Keratinocyte (primary cell): ENCODE measurements around the gene CCT2.

ENCODE experiments used
- EZH2 ChIP-seq: IDR thresholded peaks from one replicate; pipeline ENCODE4 v1.6.1; 2012; ENCODE audit warnings: inconsistent platforms, mild to moderate bottlenecking, low read length, moderate library complexity
- TF ChIP-seq, protein P1 (sequence below), 3 experiments: IDR thresholded peaks in 1 of 3; conservative IDR thresholded peaks in 1 of 3; optimal IDR thresholded peaks in 1 of 3; 2 replicates in 2 of 3; 3 replicates in 1 of 3; pipeline versions ENCODE3 to v1.5.1; 2011; ENCODE audit warnings: low read length in 3 of 3, mild to moderate bottlenecking in 3 of 3, moderate library complexity in 2 of 3, control low read depth in 1 of 3, inconsistent platforms in 1 of 3; ENCODE audit not compliant: insufficient read depth in 2 of 3; ENCODE audit errors: extremely low read depth in 1 of 3

DNA sequence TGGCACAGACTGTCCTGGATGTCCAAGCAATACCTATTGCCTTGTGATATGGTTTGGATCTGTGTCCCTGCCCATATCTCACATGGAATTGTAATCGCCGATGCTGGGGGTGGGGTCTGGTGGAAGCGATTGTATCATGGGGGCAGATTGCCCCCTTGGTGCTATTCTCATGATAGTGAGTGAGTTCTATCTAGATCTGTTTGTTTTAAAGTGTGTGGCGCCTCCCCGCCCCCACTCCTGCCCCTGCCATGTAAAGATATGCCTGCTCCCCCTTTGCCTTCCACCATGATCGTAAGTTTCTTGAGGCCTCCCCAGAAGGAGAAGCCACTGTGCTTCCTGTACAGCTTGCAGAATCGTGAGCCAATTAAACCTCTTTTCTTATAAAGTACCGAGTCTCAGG, 42.2 kb downstream of the CCT2 start:
- TF ChIP-seq, protein P1, sequence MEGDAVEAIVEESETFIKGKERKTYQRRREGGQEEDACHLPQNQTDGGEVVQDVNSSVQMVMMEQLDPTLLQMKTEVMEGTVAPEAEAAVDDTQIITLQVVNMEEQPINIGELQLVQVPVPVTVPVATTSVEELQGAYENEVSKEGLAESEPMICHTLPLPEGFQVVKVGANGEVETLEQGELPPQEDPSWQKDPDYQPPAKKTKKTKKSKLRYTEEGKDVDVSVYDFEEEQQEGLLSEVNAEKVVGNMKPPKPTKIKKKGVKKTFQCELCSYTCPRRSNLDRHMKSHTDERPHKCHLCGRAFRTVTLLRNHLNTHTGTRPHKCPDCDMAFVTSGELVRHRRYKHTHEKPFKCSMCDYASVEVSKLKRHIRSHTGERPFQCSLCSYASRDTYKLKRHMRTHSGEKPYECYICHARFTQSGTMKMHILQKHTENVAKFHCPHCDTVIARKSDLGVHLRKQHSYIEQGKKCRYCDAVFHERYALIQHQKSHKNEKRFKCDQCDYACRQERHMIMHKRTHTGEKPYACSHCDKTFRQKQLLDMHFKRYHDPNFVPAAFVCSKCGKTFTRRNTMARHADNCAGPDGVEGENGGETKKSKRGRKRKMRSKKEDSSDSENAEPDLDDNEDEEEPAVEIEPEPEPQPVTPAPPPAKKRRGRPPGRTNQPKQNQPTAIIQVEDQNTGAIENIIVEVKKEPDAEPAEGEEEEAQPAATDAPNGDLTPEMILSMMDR (optimal IDR thresholded peaks at IDR 0.05 in 1 of 3, IDR thresholded peaks at IDR 0.05 in 1 of 3, conservative IDR thresholded peaks at IDR 0.05 in 1 of 3; ENCODE audit: extremely low read depth in 1 of 3, insufficient read depth in 2 of 3, low read length in 3 of 3), result no peak
- TF ChIP-seq EZH2, result no peak
